Esophagus squamous epithelium (tissue), 4 donors: ENCODE results near the gene SLC35E4.

ENCODE experiments used
- CTCF ChIP-seq, 6 experiments: fragments of 450-650 bp in 4 of 6; fragments of 200-600 bp in 2 of 6; sonication (generic) in 2 of 6; IDR thresholded peaks; one replicate each; pipeline ENCODE4 v1.5.1; 2016 to 2019; ENCODE audit warnings: antibody characterized with exemption in 6 of 6, mild to moderate bottlenecking in 4 of 6, moderate library complexity in 4 of 6
- POLR2A ChIP-seq, 4 donors: fragments of 450-650 bp; IDR thresholded peaks; one replicate each; pipeline ENCODE4 v1.6.1; 2017; ENCODE audit warnings: antibody characterized with exemption in 4 of 4, mild to moderate bottlenecking in 4 of 4, moderate library complexity in 3 of 4

- TF ChIP-seq CTCF (IDR thresholded peaks at IDR 0.05) (no peak), POLR2A (IDR thresholded peaks at IDR 0.05) (no peak)
These were observed 37.6 kb downstream of the SLC35E4 start for GRCh38 chr22:30673136-30673535.
